Small intestine (tissue), 7 donors: ENCODE data around the gene GAK. TPM values are rescaled to one million over a fixed set of nuclear protein-coding genes. Genes with fewer than 3 reads are reported as not detected.

ENCODE experiments used
- DNase-seq, 2 donors: peaks; one replicate each; pipeline versions ENCODE4 v3.0.0 to v3.0.0-alpha.2; 2013
- FAIRE-seq: peaks from 2 replicates; lab custom pipeline; 2012; peaks lifted over from hg19 to GRCh38; lab: Jason Lieb, UNC
- H3K27ac ChIP-seq, 3 donors: one replicate each; pipeline ENCODE4 v1.5.1; 2013; ENCODE audit warnings: low read length in 2 of 3, mild to moderate bottlenecking in 2 of 3, control low read depth in 1 of 3, inconsistent platforms in 1 of 3, low read depth in 1 of 3, moderate library complexity in 1 of 3
- H3K27me3 ChIP-seq, 3 donors: one replicate each; pipeline ENCODE4 v1.6.1; 2013; ENCODE audit warnings: low read length in 3 of 3, inconsistent platforms in 1 of 3; ENCODE audit not compliant: control insufficient read depth in 3 of 3, insufficient read depth in 3 of 3
- H3K36me3 ChIP-seq, 3 donors: one replicate each; pipeline ENCODE4 v1.6.1; 2013; ENCODE audit warnings: low read length in 3 of 3, inconsistent platforms in 1 of 3, low read depth in 1 of 3, mild to moderate bottlenecking in 1 of 3, moderate library complexity in 1 of 3; ENCODE audit not compliant: control insufficient read depth in 3 of 3, insufficient read depth in 2 of 3
- H3K4me1 ChIP-seq, 3 donors: one replicate each; pipeline ENCODE4 v1.6.1; 2013; ENCODE audit warnings: low read length in 2 of 3, inconsistent platforms in 1 of 3, low read depth in 1 of 3, mild to moderate bottlenecking in 1 of 3, moderate library complexity in 1 of 3; ENCODE audit not compliant: control insufficient read depth in 3 of 3, insufficient read depth in 2 of 3
- H3K4me3 ChIP-seq, 3 donors: one replicate each; pipeline ENCODE4 v1.5.1; 2013; ENCODE audit warnings: low read length in 3 of 3, control low read depth in 1 of 3, inconsistent platforms in 1 of 3, low read depth in 1 of 3, mild to moderate bottlenecking in 1 of 3, moderate library complexity in 1 of 3
- H3K9me3 ChIP-seq, 2 donors: one replicate each; pipeline ENCODE4 v1.6.1; 2013; ENCODE audit warnings: low read depth in 1 of 2, low read length in 1 of 2; ENCODE audit not compliant: control insufficient read depth in 2 of 2, insufficient read depth in 1 of 2
- WGBS, 3 donors: extraction: QIAGEN DNeasy Blood & Tissue Kit; methylation state at CpG; one replicate each; pipeline ENCODE4 v1.1.7; 2013; 5-methylcytosine and 5-hydroxymethylcytosine counted together
- polyA plus RNA-seq, 4 donors: library from polyadenylated mRNA; stranded (reverse) in 3 of 4; unstranded in 1 of 4; fragments of 200-250 nt in 3 of 4; fragments of 120-200 nt in 1 of 4; gene quantifications; one replicate each; pipeline versions ENCODE4 v1.2.1 to v1.2.3, GENCODE V29; 2013
- donor health status: healthy with polysubstance abuse.
- donor health status: control.
- donor health status: control.
- donor health status: Bipolar disorder and iron deficiency.
- donor health status: healthy.

The GAK gene
- polyA plus RNA-seq, 4 donors, result 98.4 to 463 (median 230) TPM

GRCh38 chr4:957231-957580 lies 25.1 kb upstream of the GAK start:
- no peak for FAIRE-seq
- H3K27me3 ChIP-seq, result no peaks in the 10 kb centered on the region
- no peaks in the 10 kb centered on the region for H3K9me3 ChIP-seq
- no peak overlapping the region for H3K4me3 ChIP-seq
- no peak for DNase-seq
- no peaks in the 10 kb centered on the region for H3K4me1 ChIP-seq
- WGBS, 3 donors, result 78 to 80% (median 79%) methylated on average over 8 of the region's 8 CpGs
- H3K36me3 ChIP-seq, result peaks cover 5 to 76% (median 16%) of the 10 kb centered on the region in 3 donors
- H3K27ac ChIP-seq, result no peak overlapping the region

- Histone ChIP-seq H3K27me3 (no peaks in the 10 kb centered on the region), H3K27ac (no peak overlapping the region), H3K4me1 (no peaks in the 10 kb centered on the region), H3K9me3 (no peaks in the 10 kb centered on the region), H3K4me3 (no peak overlapping the region), H3K36me3 (peaks cover 3 to 74% (median 10%) of the 10 kb centered on the region in 3 donors)
- FAIRE-seq (no peak), DNase-seq (no peak)
- WGBS, 3 donors, result 80 to 84% (median 82%) methylated on average over 14 of the region's 14 CpGs
Observed at GRCh38 chr4:956531-957230, 24.6 kb upstream of the GAK start.

GRCh38 chr4:955931-956381 lies 23.8 kb upstream of the GAK start:
- DNase-seq, result no peak
- peaks cover 3 to 73% (median 7%) of the 10 kb centered on the region in 3 donors for H3K36me3 ChIP-seq
- H3K9me3 ChIP-seq, result no peaks in the 10 kb centered on the region
- H3K27ac ChIP-seq, result no peak overlapping the region
- H3K4me3 ChIP-seq, result no peak overlapping the region
- H3K27me3 ChIP-seq, result no peaks in the 10 kb centered on the region
- 74 to 91% (median 82%) methylated on average over 9 to 12 of the region's 12 CpGs for WGBS, 3 donors
- FAIRE-seq, result no peak
- H3K4me1 ChIP-seq, result no peaks in the 10 kb centered on the region

GRCh38 chr4:955161-955921 lies 23.2 kb upstream of the GAK start:
- Histone ChIP-seq H3K27ac (no peak overlapping the region), H3K36me3 (peaks cover 3 to 66% (median 7%) of the 10 kb centered on the region in 3 donors), H3K27me3 (no peaks in the 10 kb centered on the region), H3K4me1 (no peaks in the 10 kb centered on the region), H3K4me3 (no peak overlapping the region), H3K9me3 (no peaks in the 10 kb centered on the region)
- DNase-seq (no peak), FAIRE-seq (no peak)
- 92 to 95% (median 93%) methylated on average over 31 to 33 of the region's 33 CpGs for WGBS, 3 donors

GRCh38 chr4:954211-955020 lies 22.3 kb upstream of the GAK start:
- Histone ChIP-seq H3K4me3 (no peak overlapping the region), H3K4me1 (no peaks in the 10 kb centered on the region), H3K27me3 (no peaks in the 10 kb centered on the region), H3K9me3 (no peaks in the 10 kb centered on the region), H3K36me3 (peaks cover 2 to 57% (median 3%) of the 10 kb centered on the region in 3 donors), H3K27ac (no peak overlapping the region)
- WGBS, 3 donors, result 92% methylated on average over 17 of the region's 17 CpGs
- DNase-seq (no peak), FAIRE-seq (no peak)

- Histone ChIP-seq H3K27me3 (no peaks in the 10 kb centered on the region), H3K4me1 (no peaks in the 10 kb centered on the region), H3K4me3 (no peak overlapping the region), H3K36me3 (peaks cover 0 to 48% (median 3%) of the 10 kb centered on the region in 3 donors), H3K9me3 (no peaks in the 10 kb centered on the region), H3K27ac (no peak overlapping the region)
- FAIRE-seq (no peak), DNase-seq (no peak)
- WGBS, 3 donors, result 96 to 98% (median 97%) methylated on average over 13 of the region's 13 CpGs
Observed at GRCh38 chr4:953574-953915, 21.4 kb upstream of the GAK start.

- 94 to 97% (median 95%) methylated on average over 27 to 28 of the region's 28 CpGs for WGBS, 3 donors
- H3K4me3 ChIP-seq, result no peak overlapping the region
- DNase-seq (no peak), FAIRE-seq (no peak)
- H3K4me1 ChIP-seq, result no peaks in the 10 kb centered on the region
- H3K27ac ChIP-seq, result no peak overlapping the region
- H3K36me3 ChIP-seq, result peaks cover 0 to 45% (median 3%) of the 10 kb centered on the region in 3 donors
- H3K27me3 ChIP-seq, result no peaks in the 10 kb centered on the region
- no peaks in the 10 kb centered on the region for H3K9me3 ChIP-seq
Observed at GRCh38 chr4:952881-953573, 20.9 kb upstream of the GAK start.
